Gastrocnemius medialis (tissue), 4 donors: Measurements from ENCODE around the gene SPNS2. TPM values are rescaled to one million over a fixed set of nuclear protein-coding genes. Genes with fewer than 3 reads are reported as not detected.

Experiments
- ATAC-seq, 2 donors: fragments of 150-250 bp; one replicate each; pipeline ENCODE4 v1.9.1; 2016
- DNase-seq, 2 donors: peaks; one replicate each; pipeline ENCODE4 v3.0.0-alpha.2; 2019
- H3K27ac ChIP-seq, 4 donors: fragments of 200-600 bp; sonication (generic); 1 replicate in 1 of 4; 2 replicates in 3 of 4; pipeline ENCODE4 v1.5.1; 2016 to 2018; ENCODE audit warnings: mild to moderate bottlenecking in 2 of 4, moderate library complexity in 1 of 4
- H3K27me3 ChIP-seq, 3 donors: fragments of 200-600 bp; sonication (generic) in 2 of 3; 1 replicate in 1 of 3; 2 replicates in 2 of 3; pipeline versions ENCODE4 v1.5.1 to v1.6.0; 2016 to 2019; ENCODE audit warnings: mild to moderate bottlenecking in 1 of 3, moderate library complexity in 1 of 3
- H3K36me3 ChIP-seq, 2 donors: fragments of 200-600 bp; sonication (generic) in 1 of 2; one replicate each; pipeline ENCODE4 v1.5.1; 2017 to 2018
- H3K4me1 ChIP-seq, 2 donors: fragments of 200-600 bp; sonication (generic) in 1 of 2; one replicate each; pipeline ENCODE4 v1.5.1; 2016 to 2017; ENCODE audit warnings: mild to moderate bottlenecking in 2 of 2
- H3K4me3 ChIP-seq, 4 donors: fragments of 200-600 bp; sonication (generic) in 3 of 4; 1 replicate in 1 of 4; 2 replicates in 3 of 4; pipeline ENCODE4 v1.5.1; 2016 to 2019; ENCODE audit warnings: mild to moderate bottlenecking in 2 of 4
- H3K9me3 ChIP-seq, 3 donors: fragments of 200-600 bp; sonication (generic) in 2 of 3; 1 replicate in 1 of 3; 2 replicates in 2 of 3; pipeline ENCODE4 v1.5.1; 2016 to 2019
- CTCF ChIP-seq, 5 experiments: fragments of 450-650 bp in 3 of 5; fragments of 200-600 bp in 2 of 5; sonication (generic) in 2 of 5; IDR thresholded peaks in 4 of 5; conservative IDR thresholded peaks in 1 of 5; 1 replicate in 4 of 5; 2 replicates in 1 of 5; pipeline ENCODE4 v1.5.1; 2016 to 2019; ENCODE audit warnings: antibody characterized with exemption in 5 of 5, mild to moderate bottlenecking in 3 of 5, moderate library complexity in 3 of 5
- POLR2A ChIP-seq, 2 donors: fragments of 450-650 bp; IDR thresholded peaks; one replicate each; pipeline ENCODE4 v1.6.1; 2017; ENCODE audit warnings: antibody characterized with exemption in 2 of 2, mild to moderate bottlenecking in 2 of 2, moderate library complexity in 2 of 2
- in situ Hi-C, 4 donors: fragments of 200-750 bp; cut with MboI; loops; one replicate each; pipeline versions ENCODE4 v1.15.0 to v1.8.0; 2017; ENCODE audit warnings: low sequenced_read_pairs in 4 of 4
- intact Hi-C: fragments of 100-400 bp; cut with DNase I; formaldehyde crosslinking; loops from one replicate; pipeline ENCODE4 v1.15.1; 2023; ENCODE audit warnings: low total_unique reads
- total RNA-seq, 4 donors: library from RNA; depleted of rRNA; stranded (reverse); fragments of >200 nt; gene quantifications; one replicate each; pipeline versions ENCODE4 v1.1.0 to v1.2.3, GENCODE V29; 2016

SPNS2 gene
- total RNA-seq, 4 donors from 2014 or later: 2.7 to 6.2 (median 4.2) TPM

- in situ Hi-C loops: no loop called here
- ATAC-seq: no peak
Observed at GRCh38 chr17:4483012-4483840, 15.5 kb upstream of the SPNS2 start.

GRCh38 chr17:4485676-4486646 lies 12.7 kb upstream of the SPNS2 start:
- ATAC-seq (no peak), DNase-seq (no peak)
- Histone ChIP-seq H3K9me3 (no peaks in the 10 kb centered on the region), H3K27me3 (no peaks in the 10 kb centered on the region), H3K27ac (no peak overlapping the region), H3K4me1 (no peaks in the 10 kb centered on the region), H3K4me3 (no peak overlapping the region), H3K36me3 (no peaks in the 10 kb centered on the region)
- TF ChIP-seq CTCF (IDR thresholded peaks at IDR 0.05 in 4 of 5, conservative IDR thresholded peaks at IDR 0.05 in 1 of 5): no peak
- no peak for TF ChIP-seq POLR2A (IDR thresholded peaks at IDR 0.05)
- intact Hi-C loops (no loop called here), in situ Hi-C loops (no loop called here)

More at GRCh38 chr17:4483012-4483840, 15.5 kb upstream of the SPNS2 start:
- no peak for TF ChIP-seq POLR2A (IDR thresholded peaks at IDR 0.05)
- TF ChIP-seq CTCF (IDR thresholded peaks at IDR 0.05 in 4 of 5, conservative IDR thresholded peaks at IDR 0.05 in 1 of 5): no peak
- Histone ChIP-seq H3K4me1 (no peaks in the 10 kb centered on the region), H3K9me3 (no peaks in the 10 kb centered on the region), H3K36me3 (no peaks in the 10 kb centered on the region), H3K27ac (no peak overlapping the region), H3K4me3 (no peak overlapping the region), H3K27me3 (no peaks in the 10 kb centered on the region)
- no peak for DNase-seq
- intact Hi-C loops: no loop called here

- intact Hi-C loops (no loop called here), in situ Hi-C loops (no loop called here)
- Histone ChIP-seq H3K27ac (no peak overlapping the region), H3K4me3 (no peak overlapping the region), H3K9me3 (no peaks in the 10 kb centered on the region), H3K27me3 (no peaks in the 10 kb centered on the region), H3K4me1 (no peaks in the 10 kb centered on the region), H3K36me3 (no peaks in the 10 kb centered on the region)
- no peak for ATAC-seq
- no peak for DNase-seq
- TF ChIP-seq CTCF (IDR thresholded peaks at IDR 0.05 in 4 of 5, conservative IDR thresholded peaks at IDR 0.05 in 1 of 5): no peak
- TF ChIP-seq POLR2A (IDR thresholded peaks at IDR 0.05): no peak
Observed at GRCh38 chr17:4487296-4487695, 11.4 kb upstream of the SPNS2 start.

- no peak overlapping the region for H3K4me3 ChIP-seq
- H3K27ac ChIP-seq: no peak overlapping the region
- no peak for ATAC-seq
- TF ChIP-seq CTCF (IDR thresholded peaks at IDR 0.05 in 4 of 5, conservative IDR thresholded peaks at IDR 0.05 in 1 of 5) (no peak), POLR2A (IDR thresholded peaks at IDR 0.05) (no peak)
- intact Hi-C loops: no loop called here
- H3K36me3 ChIP-seq: no peaks in the 10 kb centered on the region
- no peaks in the 10 kb centered on the region for H3K4me1 ChIP-seq
- H3K9me3 ChIP-seq: no peaks in the 10 kb centered on the region
- no peak for DNase-seq
- in situ Hi-C loops: no loop called here
- no peaks in the 10 kb centered on the region for H3K27me3 ChIP-seq
Observed at GRCh38 chr17:4487820-4488716, 10.6 kb upstream of the SPNS2 start.
